Activated CD4-positive, alpha-beta T cell treated with anti-CD3 and anti-CD28 coated beads, Interleukin-2, amount 10 ng/mL, durations not matched to agents 7 days and 5 days (primary cell): ENCODE data around the gene FERMT2. TPM values are rescaled to one million over a fixed set of nuclear protein-coding genes. Genes with fewer than 3 reads are reported as not detected.

ENCODE experiments used
- CTCF ChIA-PET: fragments of 350-600 bp; sonication (Branson Sonifier 250); formaldehyde crosslinking; loops from one replicate; lab custom pipeline; 2021; ENCODE audit warnings: antibody characterized with exemption; lab: Charles Lee
- POLR2A ChIA-PET: fragments of 350-600 bp; sonication (Branson Sonifier 250); formaldehyde crosslinking; loops from one replicate; lab custom pipeline; 2021; ENCODE audit warnings: antibody characterized with exemption; lab: Charles Lee
- DNase-seq: peaks from one replicate; pipeline ENCODE4 v3.0.0-alpha.2; 2020
- H3K27ac Mint-ChIP-seq: one replicate; pipeline ENCODE4 v1.8.0; 2021; ENCODE audit warnings: mild to moderate bottlenecking, moderate library complexity, mixed read lengths
- H3K27me3 Mint-ChIP-seq: one replicate; pipeline ENCODE4 v1.8.0; 2021; ENCODE audit warnings: mixed read lengths
- H3K36me3 Mint-ChIP-seq: one replicate; pipeline ENCODE4 v1.8.0; 2021; ENCODE audit warnings: low read depth, mixed read lengths
- H3K4me1 Mint-ChIP-seq: one replicate; pipeline ENCODE4 v1.8.0; 2021; ENCODE audit warnings: mixed read lengths
- H3K4me3 Mint-ChIP-seq: one replicate; pipeline ENCODE4 v1.8.0; 2021; ENCODE audit warnings: mild to moderate bottlenecking, moderate library complexity, mixed read lengths
- H3K9me3 Mint-ChIP-seq: one replicate; pipeline ENCODE4 v1.8.0; 2021; ENCODE audit warnings: mixed read lengths
- total RNA-seq, 2 experiments: library from RNA; stranded (reverse); gene quantifications; one replicate each; pipeline ENCODE4 v1.2.3, GENCODE V29; 2021

The FERMT2 gene
- total RNA-seq, 2 experiments from 2014 or later, result 0.25 to 0.40 TPM

- ChIA-PET POLR2A (no interaction called here), CTCF (no interaction called here)
- DNase-seq, result no peak
- Mint-ChIP-seq H3K9me3 (no peaks in the 10 kb centered on the region), H3K36me3 (no peaks in the 10 kb centered on the region), H3K4me3 (no peak overlapping the region), H3K4me1 (no peaks in the 10 kb centered on the region), H3K27ac (no peak overlapping the region), H3K27me3 (no peaks in the 10 kb centered on the region)
These were observed 105.8 kb downstream of the FERMT2 start for GRCh38 chr14:52845081-52845480.

GRCh38 chr14:52844262-52845060, 106.4 kb downstream of the FERMT2 start:
- Mint-ChIP-seq H3K36me3 (no peaks in the 10 kb centered on the region), H3K4me1 (no peaks in the 10 kb centered on the region), H3K9me3 (no peaks in the 10 kb centered on the region), H3K27me3 (no peaks in the 10 kb centered on the region), H3K27ac (no peak overlapping the region), H3K4me3 (no peak overlapping the region)
- ChIA-PET POLR2A (no interaction called here), CTCF (no interaction called here)
- no peak for DNase-seq

GRCh38 chr14:52840877-52841276, 110.0 kb downstream of the FERMT2 start:
- H3K27me3 Mint-ChIP-seq, result no peaks in the 10 kb centered on the region
- H3K4me1 Mint-ChIP-seq, result no peaks in the 10 kb centered on the region
- no peak for DNase-seq
- no peaks in the 10 kb centered on the region for H3K9me3 Mint-ChIP-seq
- no peak overlapping the region for H3K27ac Mint-ChIP-seq
- H3K4me3 Mint-ChIP-seq, result no peak overlapping the region
- ChIA-PET POLR2A (no interaction called here), CTCF (interaction anchor here (0.6 to 1.2 kb wide), 2 partner anchors 10 to 169 kb away, joined by 3 read pairs; no protein-coding TSS in a partner anchor)
- H3K36me3 Mint-ChIP-seq, result no peaks in the 10 kb centered on the region

- Mint-ChIP-seq H3K4me3 (no peak overlapping the region), H3K36me3 (no peaks in the 10 kb centered on the region), H3K27me3 (no peaks in the 10 kb centered on the region), H3K9me3 (no peaks in the 10 kb centered on the region), H3K27ac (no peak overlapping the region), H3K4me1 (no peaks in the 10 kb centered on the region)
- CTCF ChIA-PET, result no interaction called here
- DNase-seq, result no peak
- POLR2A ChIA-PET, result no interaction called here
These were observed 113.4 kb downstream of the FERMT2 start for GRCh38 chr14:52837451-52837850.

- no peaks in the 10 kb centered on the region for H3K27me3 Mint-ChIP-seq
- no peak overlapping the region for H3K27ac Mint-ChIP-seq
- POLR2A ChIA-PET, result no interaction called here
- CTCF ChIA-PET, result no interaction called here
- H3K4me1 Mint-ChIP-seq, result no peaks in the 10 kb centered on the region
- no peak overlapping the region for H3K4me3 Mint-ChIP-seq
- DNase-seq, result no peak
- H3K9me3 Mint-ChIP-seq, result no peaks in the 10 kb centered on the region
- H3K36me3 Mint-ChIP-seq, result no peaks in the 10 kb centered on the region
These were observed 114.8 kb downstream of the FERMT2 start for GRCh38 chr14:52836063-52836462.

GRCh38 chr14:52835122-52835903, 115.5 kb downstream of the FERMT2 start:
- H3K9me3 Mint-ChIP-seq, result no peaks in the 10 kb centered on the region
- ChIA-PET POLR2A (no interaction called here), CTCF (interaction anchor here (0.7 kb wide), 1 partner anchor 275 kb away, joined by 4 read pairs; no protein-coding TSS in a partner anchor)
- no peaks in the 10 kb centered on the region for H3K27me3 Mint-ChIP-seq
- H3K4me3 Mint-ChIP-seq, result no peak overlapping the region
- H3K4me1 Mint-ChIP-seq, result no peaks in the 10 kb centered on the region
- no peaks in the 10 kb centered on the region for H3K36me3 Mint-ChIP-seq
- DNase-seq, result no peak
- H3K27ac Mint-ChIP-seq, result no peak overlapping the region

- ChIA-PET CTCF (interaction anchor here (0.6 to 0.7 kb wide), 3 partner anchors 188 to 366 kb away, joined by 3 to 4 read pairs (median 4); no protein-coding TSS in a partner anchor), POLR2A (no interaction called here)
These were observed 116.4 kb downstream of the FERMT2 start for GRCh38 chr14:52834440-52834842.

GRCh38 chr14:52833891-52834290, 117.0 kb downstream of the FERMT2 start:
- no peaks in the 10 kb centered on the region for H3K4me1 Mint-ChIP-seq
- no peak overlapping the region for H3K4me3 Mint-ChIP-seq
- H3K9me3 Mint-ChIP-seq, result no peaks in the 10 kb centered on the region
- H3K36me3 Mint-ChIP-seq, result no peaks in the 10 kb centered on the region
- POLR2A ChIA-PET, result no interaction called here
- peaks cover 3% of the 10 kb centered on the region for H3K27me3 Mint-ChIP-seq
- H3K27ac Mint-ChIP-seq, result no peak overlapping the region
- no peak for DNase-seq
- CTCF ChIA-PET, result interaction anchor here (0.7 kb wide), 1 partner anchor 367 kb away, joined by 3 read pairs; no protein-coding TSS in a partner anchor

More at GRCh38 chr14:52834440-52834842, 116.4 kb downstream of the FERMT2 start:
- H3K27me3 Mint-ChIP-seq, result peaks cover under 1% of the 10 kb centered on the region
- DNase-seq, result no peak
- H3K9me3 Mint-ChIP-seq, result no peaks in the 10 kb centered on the region
- no peak overlapping the region for H3K4me3 Mint-ChIP-seq
- no peaks in the 10 kb centered on the region for H3K36me3 Mint-ChIP-seq
- H3K27ac Mint-ChIP-seq, result no peak overlapping the region
- H3K4me1 Mint-ChIP-seq, result no peaks in the 10 kb centered on the region

GRCh38 chr14:52829527-52830185, 121.2 kb downstream of the FERMT2 start:
- POLR2A ChIA-PET, result no interaction called here
- DNase-seq, result no peak
- Mint-ChIP-seq H3K36me3 (no peaks in the 10 kb centered on the region), H3K4me1 (no peaks in the 10 kb centered on the region), H3K9me3 (no peaks in the 10 kb centered on the region), H3K27ac (no peak overlapping the region), H3K4me3 (no peak overlapping the region), H3K27me3 (peaks cover 3% of the 10 kb centered on the region)
- CTCF ChIA-PET, result interaction anchor here (0.8 kb wide), 1 partner anchor 15 kb away, joined by 3 read pairs; no protein-coding TSS in a partner anchor

GRCh38 chr14:52827426-52827825, 123.4 kb downstream of the FERMT2 start:
- Mint-ChIP-seq H3K27me3 (peaks cover 9% of the 10 kb centered on the region), H3K9me3 (no peaks in the 10 kb centered on the region), H3K4me1 (no peaks in the 10 kb centered on the region), H3K36me3 (no peaks in the 10 kb centered on the region), H3K4me3 (no peak overlapping the region), H3K27ac (no peak overlapping the region)
- CTCF ChIA-PET, result no interaction called here
- DNase-seq, result no peak
- POLR2A ChIA-PET, result no interaction called here

GRCh38 chr14:52825085-52825484, 125.8 kb downstream of the FERMT2 start:
- Mint-ChIP-seq H3K36me3 (no peaks in the 10 kb centered on the region), H3K4me3 (no peak overlapping the region), H3K27ac (no peak overlapping the region), H3K9me3 (no peaks in the 10 kb centered on the region), H3K4me1 (no peaks in the 10 kb centered on the region), H3K27me3 (peaks cover 11% of the 10 kb centered on the region)
- ChIA-PET CTCF (interaction anchor here (0.6 kb wide), 1 partner anchor 382 kb away, joined by 4 read pairs; no protein-coding TSS in a partner anchor), POLR2A (no interaction called here)
- DNase-seq, result no peak

GRCh38 chr14:52824462-52824861, 126.4 kb downstream of the FERMT2 start:
- Mint-ChIP-seq H3K9me3 (no peaks in the 10 kb centered on the region), H3K27me3 (peaks cover 10% of the 10 kb centered on the region), H3K27ac (no peak overlapping the region), H3K36me3 (no peaks in the 10 kb centered on the region), H3K4me1 (no peaks in the 10 kb centered on the region), H3K4me3 (no peak overlapping the region)
- POLR2A ChIA-PET, result no interaction called here
- CTCF ChIA-PET, result no interaction called here
- no peak for DNase-seq
